Measurements from ENCODE around the gene GPR161.
"Not testable (repeated sequence)": the region's sequence is repeated elsewhere in the genome, so short reads cannot be mapped to it uniquely, and the experiment has no call there.

The GPR161 gene, protein sequence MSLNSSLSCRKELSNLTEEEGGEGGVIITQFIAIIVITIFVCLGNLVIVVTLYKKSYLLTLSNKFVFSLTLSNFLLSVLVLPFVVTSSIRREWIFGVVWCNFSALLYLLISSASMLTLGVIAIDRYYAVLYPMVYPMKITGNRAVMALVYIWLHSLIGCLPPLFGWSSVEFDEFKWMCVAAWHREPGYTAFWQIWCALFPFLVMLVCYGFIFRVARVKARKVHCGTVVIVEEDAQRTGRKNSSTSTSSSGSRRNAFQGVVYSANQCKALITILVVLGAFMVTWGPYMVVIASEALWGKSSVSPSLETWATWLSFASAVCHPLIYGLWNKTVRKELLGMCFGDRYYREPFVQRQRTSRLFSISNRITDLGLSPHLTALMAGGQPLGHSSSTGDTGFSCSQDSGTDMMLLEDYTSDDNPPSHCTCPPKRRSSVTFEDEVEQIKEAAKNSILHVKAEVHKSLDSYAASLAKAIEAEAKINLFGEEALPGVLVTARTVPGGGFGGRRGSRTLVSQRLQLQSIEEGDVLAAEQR

DNA sequence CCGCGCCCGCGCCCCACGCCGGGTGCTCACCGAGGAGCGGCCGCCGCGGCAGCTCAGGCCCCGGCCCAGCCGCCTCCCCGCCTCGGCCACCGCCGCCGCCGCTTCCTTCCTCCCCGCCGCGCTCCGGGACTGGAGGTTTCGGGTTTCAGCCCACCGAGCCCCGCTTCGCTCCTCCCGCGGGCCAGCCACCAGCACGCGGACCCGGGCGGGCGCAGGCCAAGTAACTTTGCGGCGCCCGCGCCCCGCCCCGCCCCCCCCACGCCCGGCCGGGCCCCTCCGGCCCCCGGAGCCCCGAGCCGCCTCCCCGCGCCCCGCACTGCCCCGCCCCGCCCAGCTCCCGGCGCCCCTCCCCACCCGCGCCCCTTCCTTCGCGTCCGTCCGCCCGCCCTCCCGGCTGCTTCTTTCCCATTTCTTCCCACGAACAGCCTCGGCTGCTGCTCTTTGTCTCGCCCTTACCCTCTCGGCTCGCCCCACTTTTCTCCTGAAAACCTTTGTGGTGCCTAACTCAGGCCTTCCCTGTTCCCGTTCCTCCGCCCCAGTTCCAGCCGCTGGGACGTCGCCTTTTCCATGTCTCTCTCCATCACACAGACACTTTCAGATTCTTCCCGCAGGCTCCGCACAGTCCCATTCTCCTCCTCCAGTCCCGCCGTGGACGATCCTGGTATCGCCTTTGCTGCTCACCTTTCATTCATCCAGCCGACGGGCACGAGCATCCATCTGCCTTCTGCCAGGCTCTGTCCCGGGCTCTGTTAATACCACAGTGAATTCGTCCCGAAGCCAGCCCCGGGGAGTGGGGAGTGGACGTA is at the start of gene GPR161:
TSS of gene GPR161 (minus strand) at position 222 of the 806 bp plus-strand sequence. CDS start 32,080 bp downstream, outside the sequence.
- FAIRE-seq, result no peak

DNA sequence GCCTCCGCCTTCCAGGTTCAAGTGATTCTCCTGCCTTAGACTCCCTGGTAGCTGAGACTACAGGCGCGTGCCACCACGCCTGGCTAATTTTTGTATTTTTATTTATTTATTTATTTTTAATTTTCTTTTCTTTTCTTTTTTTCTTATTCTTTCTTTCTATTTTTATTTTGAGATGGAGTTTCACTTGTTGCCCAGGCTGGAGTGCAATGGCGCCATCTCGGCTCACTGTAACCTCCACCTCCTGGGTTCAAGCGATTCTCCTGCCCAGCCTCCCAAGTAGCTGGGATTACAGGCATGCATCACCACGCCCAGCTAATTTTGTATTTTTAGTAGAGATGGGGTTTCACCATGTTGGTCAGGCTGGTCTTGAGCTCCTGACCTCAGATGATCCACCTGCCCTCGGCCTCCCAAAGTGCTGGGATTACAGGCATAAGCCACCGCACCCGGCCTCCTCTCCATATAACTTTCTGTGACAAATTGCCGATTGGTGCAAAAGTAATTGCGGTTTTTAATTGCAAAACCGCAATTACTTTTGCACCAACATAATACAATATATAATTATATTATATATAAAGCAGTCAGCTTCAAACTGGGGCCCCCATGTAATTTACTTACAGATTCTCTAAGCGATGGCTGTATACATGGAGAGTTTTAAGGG is 44.5 kb upstream of the GPR161 start:
- FAIRE-seq; DNase-seq (ENCODE audit: low spot score): not testable (repeated sequence)

More for the DNA sequence above, at the start of gene GPR161:
- peak; percentile 20 for DNase-seq (ENCODE audit: low spot score)

DNA sequence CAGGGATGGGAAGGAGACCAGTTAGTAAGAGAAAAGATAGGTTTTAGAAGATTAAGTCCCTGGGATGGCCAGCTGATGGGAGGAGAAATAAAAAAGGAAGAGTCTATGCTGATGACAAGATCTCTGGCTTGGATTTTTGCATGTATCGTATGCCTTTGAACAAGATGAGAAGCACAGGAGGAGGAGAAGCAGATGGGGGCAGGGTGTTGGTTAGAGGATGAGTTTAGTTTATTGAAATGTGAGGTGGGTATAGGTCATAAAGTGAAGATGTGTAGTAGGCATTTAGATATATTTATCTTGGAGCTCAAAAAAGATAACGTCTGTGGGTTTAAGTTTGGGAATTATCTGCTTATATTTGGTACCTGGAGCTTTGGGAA is 43.4 kb upstream of the GPR161 start:
- no peak for FAIRE-seq
- no peak for DNase-seq (ENCODE audit: low spot score)

DNA sequence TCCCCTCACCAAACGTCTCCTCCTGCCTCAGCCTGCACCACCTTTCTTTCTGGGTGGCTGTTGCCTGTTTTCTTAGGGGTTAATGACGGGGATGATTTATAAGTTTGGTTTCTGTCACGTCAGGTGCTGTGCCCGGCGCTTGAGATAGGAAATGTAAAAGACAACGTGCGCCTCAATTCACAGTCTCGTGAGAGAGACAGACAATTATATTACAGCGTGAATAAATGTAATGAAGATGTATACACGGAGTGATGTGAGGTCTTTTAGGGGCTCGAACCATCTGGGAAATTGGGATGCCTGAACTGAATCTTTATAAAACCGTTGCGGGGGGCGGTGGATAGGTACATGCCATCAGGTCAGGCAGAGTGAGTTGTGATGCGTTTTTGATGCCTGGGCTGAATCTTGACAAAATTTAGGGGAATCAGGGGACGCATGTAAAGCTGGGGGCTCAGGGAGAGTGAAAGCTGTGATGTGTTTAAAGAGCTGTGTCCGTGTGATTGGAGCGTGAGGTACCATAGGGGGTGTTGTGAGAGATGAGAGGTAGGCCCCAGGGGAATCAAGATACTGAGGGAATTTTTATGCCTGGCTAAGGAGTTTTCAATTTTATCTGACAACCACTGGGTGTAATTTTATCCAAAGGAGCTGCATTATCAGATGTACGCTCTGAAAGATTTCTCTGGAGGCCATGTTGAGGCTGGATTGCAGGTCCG is 42.9 kb upstream of the GPR161 start:
- FAIRE-seq (no peak), DNase-seq (ENCODE audit: low spot score) (no peak)

DNA sequence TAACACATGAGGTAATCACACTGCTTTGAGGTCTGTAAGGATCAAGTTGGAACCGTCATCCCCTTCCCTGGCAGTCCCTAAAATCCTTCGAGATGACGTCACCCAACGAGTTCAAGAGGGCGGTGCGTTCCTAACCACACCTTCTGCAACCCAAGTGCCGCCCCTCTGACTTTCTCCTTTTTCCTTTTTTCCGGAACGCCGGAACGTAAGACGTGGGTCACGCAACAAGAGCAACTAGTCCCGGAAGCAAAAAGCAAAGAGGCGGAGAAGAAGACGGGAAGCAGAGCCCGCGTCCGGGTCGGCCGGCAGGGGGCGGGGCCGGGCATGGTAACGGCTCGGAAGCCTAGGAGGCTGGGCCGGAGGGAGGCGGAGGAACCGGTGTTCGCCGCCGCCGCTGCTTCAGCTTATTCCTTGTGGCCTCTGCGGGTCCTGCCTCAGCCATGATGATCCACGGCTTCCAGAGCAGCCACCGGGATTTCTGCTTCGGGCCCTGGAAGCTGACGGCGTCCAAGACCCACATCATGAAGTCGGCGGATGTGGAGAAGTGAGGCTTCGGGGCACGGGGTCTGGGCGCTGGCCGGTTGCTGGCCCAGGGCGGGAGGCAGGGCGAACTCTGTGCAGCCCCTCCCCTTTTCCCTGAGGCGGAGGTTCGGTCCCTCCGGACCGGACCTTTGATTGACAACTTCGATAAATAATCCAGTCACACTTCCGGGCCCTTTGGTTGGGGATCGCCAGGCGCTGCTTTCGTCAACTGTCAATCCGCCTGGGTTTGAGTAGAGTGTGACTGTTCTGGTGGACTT is 42.1 kb upstream of the GPR161 start, which contains the start of gene TIPRL:
TSS of gene TIPRL (plus strand) at position 325 of the 800 bp plus-strand sequence. CDS start at position 441, 116 bp downstream.
- DNase-seq (ENCODE audit: low spot score), result peak; percentile 96
- FAIRE-seq, result peak; percentile 91

DNA sequence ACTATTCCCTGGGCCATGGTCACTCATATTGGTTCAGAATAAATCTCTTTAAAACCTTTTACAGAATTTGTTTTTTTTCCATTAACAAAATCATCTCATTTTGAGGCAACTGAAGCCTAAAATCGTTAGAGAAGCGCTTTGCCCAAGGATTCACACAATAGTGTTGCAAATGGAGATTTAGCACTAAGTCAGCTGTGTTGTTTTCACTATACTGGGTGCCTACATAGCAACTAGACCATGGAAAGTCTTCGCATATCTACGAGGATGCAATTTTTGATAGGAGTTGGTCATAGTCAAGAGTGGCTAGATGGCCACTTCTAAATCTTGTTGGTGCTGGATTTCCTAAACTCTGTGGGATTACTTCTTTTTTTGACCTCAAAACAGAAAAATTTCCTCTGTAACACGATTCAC is 41.5 kb upstream of the GPR161 start:
- FAIRE-seq, result no peak

DNA sequence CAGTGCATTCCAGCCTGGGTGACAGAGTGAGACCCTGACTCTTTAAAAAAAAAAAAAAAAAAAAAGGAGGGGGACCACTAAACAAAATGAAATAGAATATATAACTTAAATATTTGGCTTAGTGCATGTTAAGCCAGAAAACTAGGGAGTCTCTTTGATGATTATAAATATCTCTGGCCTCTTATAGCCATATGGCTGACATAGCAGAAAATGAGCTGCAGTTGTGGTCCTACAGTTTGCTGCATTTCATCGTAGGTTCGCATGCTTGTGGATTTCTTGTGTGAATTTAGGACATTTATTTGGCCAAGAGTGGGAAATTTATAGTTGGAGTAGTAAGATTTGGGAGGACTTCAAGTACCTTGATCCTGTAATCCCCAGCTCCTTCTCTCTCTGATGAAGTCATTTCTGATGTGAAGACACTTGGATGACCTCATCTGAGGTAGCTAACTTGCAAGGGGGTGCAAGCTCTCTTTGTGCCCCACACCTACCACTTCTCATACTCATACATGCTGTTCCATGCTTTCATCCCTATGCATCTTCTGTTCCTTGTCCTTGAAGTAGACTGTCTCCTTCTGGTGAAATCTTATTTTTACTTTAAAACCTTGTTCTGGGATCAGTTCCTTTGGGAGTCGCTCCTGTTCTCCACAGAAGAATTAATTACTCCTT is 35.7 kb upstream of the GPR161 start:
- FAIRE-seq (no peak), DNase-seq (ENCODE audit: low spot score) (no peak)

More for the DNA sequence above, 41.5 kb upstream of the GPR161 start:
- DNase-seq (ENCODE audit: low spot score), result no peak

DNA sequence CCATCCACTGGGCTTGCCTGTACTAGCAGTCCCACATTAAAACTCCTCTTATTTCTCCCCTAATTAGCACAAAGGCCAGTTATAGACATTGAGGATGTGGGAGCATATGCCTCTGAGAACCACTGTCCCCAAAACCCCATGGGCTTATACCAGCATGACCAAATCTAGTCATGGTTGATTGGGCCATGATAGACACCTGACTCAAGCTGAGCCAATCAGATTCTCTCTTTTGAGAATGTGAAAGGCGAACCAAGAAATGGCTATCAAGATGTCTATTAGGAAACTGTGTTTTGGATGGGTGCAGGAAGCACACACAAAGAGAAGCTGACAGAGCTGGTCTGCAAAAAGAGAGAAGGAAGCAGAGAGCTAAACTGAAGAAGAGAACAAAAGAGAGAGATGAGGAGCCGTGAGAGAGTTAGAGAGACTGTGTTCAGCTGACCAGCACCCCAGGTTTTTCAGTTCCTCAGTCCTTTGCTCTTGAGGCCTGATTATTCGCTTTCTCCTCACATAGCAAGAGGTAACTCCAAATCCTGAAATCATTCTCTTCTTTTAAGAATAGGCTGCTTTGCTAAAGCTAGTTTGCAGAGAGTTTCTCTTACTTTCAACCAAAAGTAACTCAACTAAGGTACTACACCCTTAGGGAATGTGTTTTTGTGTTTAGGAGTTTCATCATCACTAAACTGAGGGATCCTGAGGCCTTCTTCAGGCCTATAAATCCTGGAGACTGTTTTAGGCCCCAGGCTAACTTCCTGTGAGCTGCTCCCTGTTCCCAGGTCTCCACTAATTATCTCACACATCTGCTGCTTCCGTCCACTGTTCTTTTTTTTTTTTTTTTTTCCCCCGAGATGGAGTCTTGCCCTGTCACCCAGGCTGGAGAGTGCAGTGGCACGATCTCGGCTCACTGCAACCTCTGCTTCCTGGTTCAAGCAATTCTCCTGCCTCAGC is 34.1 kb upstream of the GPR161 start:
- DNase-seq (ENCODE audit: low spot score) (no peak), FAIRE-seq (no peak)

DNA sequence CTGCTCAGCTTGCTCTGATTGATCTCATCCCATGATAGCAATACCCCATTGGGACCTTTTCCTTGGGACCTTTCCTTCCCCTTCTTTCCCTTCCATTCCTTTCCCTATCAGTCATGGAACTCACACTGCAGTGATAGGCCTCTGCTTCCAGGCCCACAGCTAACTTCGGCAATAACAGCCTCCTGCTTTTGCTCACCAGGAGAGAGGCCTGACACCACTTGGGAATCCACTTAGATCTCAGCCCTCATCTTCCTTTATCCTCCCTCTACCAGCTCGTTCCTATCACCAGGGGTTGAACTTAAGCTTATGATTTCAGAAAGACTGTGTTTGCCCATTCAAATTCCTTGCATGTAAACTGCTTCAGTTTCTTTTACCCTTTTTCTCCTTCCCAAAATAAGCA is 31.1 kb upstream of the GPR161 start:
- FAIRE-seq (no peak), DNase-seq (ENCODE audit: low spot score) (no peak)

DNA sequence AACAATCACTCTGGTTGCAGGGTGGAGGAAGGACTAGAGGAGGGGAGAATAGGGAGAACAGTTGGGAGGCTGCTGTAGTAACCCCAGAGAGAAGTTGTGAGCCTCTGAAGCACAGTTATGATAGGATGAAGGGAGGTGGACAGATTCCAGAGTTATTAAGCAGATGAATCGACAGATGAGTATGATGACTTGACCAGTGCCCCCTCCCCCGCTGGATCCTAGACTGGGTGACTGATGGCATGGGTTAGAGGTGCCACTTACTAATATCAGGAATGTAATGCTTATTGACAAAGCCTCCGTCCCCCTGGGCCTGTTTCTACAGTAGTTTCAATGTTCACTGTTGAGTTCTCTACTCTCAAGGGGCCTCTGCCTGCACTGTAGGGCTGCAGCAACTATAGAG is 28.0 kb upstream of the GPR161 start:
- DNase-seq (ENCODE audit: low spot score) (no peak), FAIRE-seq (no peak)

DNA sequence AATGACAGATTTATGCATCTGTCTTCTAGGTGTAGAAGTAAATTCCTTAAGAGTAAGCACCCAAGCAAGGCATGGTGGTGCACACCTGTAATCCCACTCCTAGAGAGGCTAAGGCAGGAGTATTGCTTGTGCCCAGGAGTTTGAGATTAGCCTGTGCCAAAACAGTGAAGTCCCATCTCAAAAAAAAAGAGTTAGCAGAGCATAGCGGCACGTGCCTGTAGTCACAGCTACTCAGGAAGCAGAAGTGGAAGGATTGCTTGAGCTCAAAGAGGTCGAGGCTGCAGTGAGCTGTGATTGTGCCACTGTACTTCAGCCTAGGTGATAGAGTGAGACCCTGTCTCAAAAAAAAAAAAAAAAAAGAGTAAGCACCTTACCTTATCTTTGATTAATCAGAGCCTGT is 26.9 kb upstream of the GPR161 start:
- no peak for DNase-seq (ENCODE audit: low spot score)
- no peak for FAIRE-seq

DNA sequence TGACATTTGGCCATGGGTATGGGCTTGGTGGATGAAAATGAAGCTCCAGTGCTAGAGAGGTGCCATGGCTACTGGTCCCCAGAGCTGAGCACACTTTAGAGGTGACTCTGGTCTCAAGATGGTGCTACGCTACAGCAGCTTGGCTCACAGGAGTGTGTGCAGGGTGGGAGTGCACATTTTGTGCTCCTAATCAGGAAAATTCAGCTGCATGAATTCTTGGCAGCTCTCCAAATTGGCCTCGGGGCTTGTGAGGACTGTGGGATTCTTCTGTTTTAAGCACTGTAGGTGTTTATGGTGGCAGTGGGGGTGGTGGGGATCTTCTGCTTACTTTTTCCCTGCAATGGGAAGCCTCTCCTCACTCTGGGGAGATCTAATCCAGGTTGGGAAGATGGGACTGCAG is 24.7 kb upstream of the GPR161 start:
- DNase-seq (ENCODE audit: low spot score), result no peak
- FAIRE-seq, result no peak

DNA sequence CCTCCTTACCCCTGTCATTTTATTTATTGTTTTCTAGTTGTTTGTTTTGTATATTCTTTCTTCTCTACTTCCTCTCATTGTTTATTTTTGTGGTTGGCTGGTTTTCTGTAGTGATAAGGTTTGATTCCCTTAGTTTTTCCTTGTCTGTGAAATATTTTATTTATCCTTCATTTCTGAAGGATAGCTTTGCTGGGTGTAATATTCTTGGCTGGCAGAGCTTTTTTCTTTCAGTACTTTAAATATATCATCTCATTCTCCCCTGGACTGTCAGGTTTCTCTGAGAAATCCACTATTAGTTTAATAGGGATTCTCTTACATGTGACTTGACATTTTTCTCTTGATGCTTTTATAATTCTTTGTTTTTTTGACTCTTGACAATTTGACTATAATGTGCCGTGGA is 23.2 kb upstream of the GPR161 start:
- DNase-seq (ENCODE audit: low spot score), result no peak
- FAIRE-seq, result no peak

DNA sequence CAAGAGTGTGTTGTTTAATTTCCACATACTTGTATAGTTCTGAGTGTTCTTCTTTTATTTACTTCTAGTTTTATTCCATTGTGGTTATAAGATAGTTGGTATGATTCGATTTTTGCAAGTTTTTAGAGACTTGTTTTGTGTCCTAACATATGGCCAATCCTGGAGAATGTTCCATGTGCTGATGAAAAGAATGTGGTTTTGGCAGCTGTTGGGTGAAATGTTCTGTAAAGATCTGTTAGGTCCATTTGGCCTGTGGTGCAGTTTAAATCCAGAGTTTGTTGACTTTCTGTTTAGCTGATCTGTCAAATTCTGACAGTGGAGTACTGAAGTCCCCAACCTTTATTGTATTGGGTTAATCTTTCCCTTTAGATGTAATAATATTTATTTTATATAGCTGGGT is 22.5 kb upstream of the GPR161 start:
- FAIRE-seq (no peak), DNase-seq (ENCODE audit: low spot score) (no peak)

DNA sequence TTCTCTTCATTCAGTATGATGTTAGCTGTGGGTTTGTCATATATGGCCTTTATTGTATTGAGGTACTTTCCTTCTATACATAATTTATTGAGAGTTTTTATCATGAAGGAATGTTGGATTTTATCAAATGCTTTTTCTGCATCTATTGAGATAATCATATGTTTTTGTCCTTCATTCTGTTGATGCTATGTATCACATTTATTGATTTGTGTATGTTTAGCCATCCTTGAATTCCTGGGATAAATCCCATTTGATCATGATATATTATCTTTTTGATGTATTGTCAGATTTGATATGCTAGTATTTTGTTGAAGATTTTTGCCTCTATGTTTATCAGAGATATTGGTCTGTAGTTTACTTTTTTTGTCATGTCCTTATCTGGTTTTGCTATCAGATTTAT is 20.9 kb upstream of the GPR161 start:
- no peak for FAIRE-seq
- no peak for DNase-seq (ENCODE audit: low spot score)

DNA sequence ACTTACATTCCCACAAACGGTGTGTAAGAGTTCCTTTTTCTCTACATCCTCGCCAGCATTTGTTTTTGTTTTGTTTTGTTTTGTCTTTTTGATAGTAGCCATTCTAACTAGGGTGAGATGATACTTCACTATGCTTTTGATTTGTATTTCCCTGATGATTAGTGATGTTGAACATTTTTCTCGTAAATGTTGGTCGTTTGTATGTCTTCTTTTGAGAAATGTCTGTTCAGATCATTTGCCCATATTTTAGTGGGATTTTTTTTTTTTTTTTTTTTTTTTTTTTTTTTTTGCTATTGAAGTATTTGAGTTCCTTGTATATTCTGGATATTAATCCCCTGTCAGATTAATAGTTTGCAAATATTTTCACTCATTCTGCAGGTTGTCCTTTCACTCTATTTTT is 19.2 kb upstream of the GPR161 start:
- no peak for FAIRE-seq
- DNase-seq (ENCODE audit: low spot score), result no peak

DNA sequence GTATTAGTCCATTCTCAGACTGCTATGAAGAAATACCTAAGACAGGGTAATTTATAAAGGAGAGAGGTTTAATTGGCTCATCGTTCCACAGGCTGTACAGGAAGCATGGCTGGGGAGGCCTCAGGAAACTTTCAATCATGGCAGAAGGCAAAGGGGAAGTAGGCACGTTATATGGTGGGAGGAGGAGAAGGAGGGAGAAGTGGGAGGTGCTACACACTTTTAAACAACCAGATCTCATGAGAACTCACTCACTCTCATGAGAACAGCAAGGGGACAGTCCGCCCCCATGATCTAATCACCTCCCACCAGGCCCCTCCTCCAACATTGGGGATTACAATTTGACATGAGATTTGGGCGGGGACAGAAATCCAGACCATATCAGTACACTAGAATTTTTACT is 18.0 kb upstream of the GPR161 start:
- DNase-seq (ENCODE audit: low spot score), result not testable (repeated sequence)

DNA sequence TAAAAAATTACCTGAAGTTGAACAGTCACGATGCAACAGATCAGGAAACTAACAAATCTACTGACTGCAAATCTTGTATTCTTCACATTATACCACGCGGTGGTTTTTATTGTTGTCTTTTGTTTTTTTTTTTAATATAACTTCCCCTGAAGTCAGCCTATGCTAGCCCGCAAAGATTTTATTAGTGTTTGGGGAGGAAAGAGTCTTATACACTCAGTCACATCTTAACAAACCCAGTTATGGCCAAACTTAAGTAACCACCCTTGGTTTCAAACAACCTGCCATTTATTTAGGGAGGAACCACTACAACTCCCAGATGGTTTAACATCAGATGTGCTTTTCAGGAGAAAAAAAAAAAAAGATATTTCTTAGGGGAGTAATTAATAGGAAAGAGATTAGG is 15.2 kb upstream of the GPR161 start:
- DNase-seq (ENCODE audit: low spot score), result no peak
- no peak for FAIRE-seq

More for the DNA sequence above, 18.0 kb upstream of the GPR161 start:
- not testable (repeated sequence) for FAIRE-seq

Measured in RCC 7860 (cell line).